ENCODE measurements around the gene CTRB1. TPM values are rescaled to one million over a fixed set of nuclear protein-coding genes. Genes with fewer than 3 reads are reported as not detected.

Gene CTRB1
- total RNA-seq, 1 donor from 2014 or later, result not detected

DNA sequence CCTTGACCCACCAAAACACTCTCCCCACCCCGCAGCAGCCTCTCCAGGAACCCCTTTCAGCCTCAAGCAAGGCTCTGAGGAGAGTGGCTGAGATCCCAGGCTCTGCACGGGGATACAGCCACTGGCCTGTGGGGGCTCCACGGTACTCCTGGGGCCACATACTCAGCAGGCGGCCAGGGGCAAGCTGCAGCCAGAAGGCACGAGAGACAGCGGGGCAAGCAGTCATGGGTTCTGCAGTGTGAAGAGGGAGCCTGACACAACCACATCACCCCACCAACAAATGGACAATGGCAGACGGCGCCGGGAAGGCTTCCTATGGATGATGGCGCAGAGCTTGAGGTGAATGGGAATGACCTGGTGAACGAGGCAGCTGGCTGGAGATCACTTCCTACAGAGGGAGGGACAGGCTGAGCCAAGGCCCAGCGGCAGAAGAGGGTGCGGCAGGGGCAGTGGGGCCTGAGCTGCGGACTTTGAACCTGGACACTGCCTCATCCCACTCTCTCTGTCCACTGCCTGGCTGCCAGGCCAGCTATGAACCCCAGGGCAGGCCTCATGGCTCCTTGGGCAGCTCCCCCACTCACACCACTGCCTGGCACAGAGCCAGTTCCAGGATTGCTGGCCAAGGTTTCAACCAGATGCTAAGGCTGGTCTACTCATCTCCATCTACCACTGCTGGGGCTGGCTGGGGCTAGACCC, 43.5 kb downstream of the CTRB1 start:
- H3K4me1 Mint-ChIP-seq, result peaks cover 57% of the 10 kb centered on the region
- no peak overlapping the region for H3K4me3 Mint-ChIP-seq
- H3K9me3 Mint-ChIP-seq, result no peaks in the 10 kb centered on the region
- TF ChIP-seq, protein P1, sequence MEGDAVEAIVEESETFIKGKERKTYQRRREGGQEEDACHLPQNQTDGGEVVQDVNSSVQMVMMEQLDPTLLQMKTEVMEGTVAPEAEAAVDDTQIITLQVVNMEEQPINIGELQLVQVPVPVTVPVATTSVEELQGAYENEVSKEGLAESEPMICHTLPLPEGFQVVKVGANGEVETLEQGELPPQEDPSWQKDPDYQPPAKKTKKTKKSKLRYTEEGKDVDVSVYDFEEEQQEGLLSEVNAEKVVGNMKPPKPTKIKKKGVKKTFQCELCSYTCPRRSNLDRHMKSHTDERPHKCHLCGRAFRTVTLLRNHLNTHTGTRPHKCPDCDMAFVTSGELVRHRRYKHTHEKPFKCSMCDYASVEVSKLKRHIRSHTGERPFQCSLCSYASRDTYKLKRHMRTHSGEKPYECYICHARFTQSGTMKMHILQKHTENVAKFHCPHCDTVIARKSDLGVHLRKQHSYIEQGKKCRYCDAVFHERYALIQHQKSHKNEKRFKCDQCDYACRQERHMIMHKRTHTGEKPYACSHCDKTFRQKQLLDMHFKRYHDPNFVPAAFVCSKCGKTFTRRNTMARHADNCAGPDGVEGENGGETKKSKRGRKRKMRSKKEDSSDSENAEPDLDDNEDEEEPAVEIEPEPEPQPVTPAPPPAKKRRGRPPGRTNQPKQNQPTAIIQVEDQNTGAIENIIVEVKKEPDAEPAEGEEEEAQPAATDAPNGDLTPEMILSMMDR (IDR thresholded peaks at IDR 0.05; ENCODE audit: unreplicated experiment), result no peak
- no peaks in the 10 kb centered on the region for H3K36me3 Mint-ChIP-seq
- no peak for DNase-seq (ENCODE audit: low spot score in 2 of 2, unreplicated experiment in 2 of 2)
- no peaks in the 10 kb centered on the region for H3K27me3 Mint-ChIP-seq (ENCODE audit: low read depth)
- H3K27ac Mint-ChIP-seq, result peak overlapping the region; percentile 28

- Mint-ChIP-seq H3K4me3 (peak overlapping the region; percentile 31), H3K4me1 (peaks cover 53% of the 10 kb centered on the region), H3K27me3 (ENCODE audit: low read depth) (no peaks in the 10 kb centered on the region), H3K36me3 (no peaks in the 10 kb centered on the region), H3K27ac (peak overlapping the region; percentile 28), H3K9me3 (no peaks in the 10 kb centered on the region)
- TF ChIP-seq, protein P1 (IDR thresholded peaks at IDR 0.05; ENCODE audit: unreplicated experiment), result no peak
- DNase-seq (ENCODE audit: low spot score in 2 of 2, unreplicated experiment in 2 of 2), result no peak
Measured at GRCh38 chr16:75262800-75263127, 44.0 kb downstream of the CTRB1 start.

DNA sequence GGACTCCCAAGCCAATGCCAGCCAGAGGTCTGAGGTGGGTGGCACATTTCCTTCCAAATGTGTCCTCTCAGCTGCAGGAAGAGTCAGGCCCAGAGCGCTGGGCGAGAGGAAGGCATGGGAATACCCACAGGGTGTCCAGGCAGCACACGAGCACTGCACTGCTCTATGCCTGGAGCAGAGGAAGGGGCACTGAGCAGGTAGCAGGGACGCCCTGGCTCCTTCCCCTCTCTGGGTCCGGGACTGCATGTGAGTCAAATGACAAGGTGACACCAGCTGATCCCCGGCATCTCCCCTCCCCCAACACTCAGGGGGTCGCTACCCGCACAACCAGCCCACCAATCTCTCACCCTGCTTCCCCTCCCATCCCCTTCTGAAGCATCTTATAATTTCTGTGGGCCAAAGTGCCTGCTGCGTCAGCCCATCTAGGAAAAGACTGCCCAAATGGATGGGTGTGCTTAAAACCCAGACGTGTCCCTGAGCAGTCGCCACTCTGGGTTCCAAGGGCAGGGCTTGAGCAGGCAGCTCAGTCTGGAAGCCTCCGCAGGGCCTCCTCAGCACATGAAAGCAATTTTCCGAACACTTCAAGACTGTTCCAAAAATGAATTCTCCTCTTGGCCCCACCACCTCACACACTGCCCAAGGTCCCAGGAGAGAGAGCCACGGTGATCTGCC, 44.6 kb downstream of the CTRB1 start:
- TF ChIP-seq, protein P1 (IDR thresholded peaks at IDR 0.05; ENCODE audit: unreplicated experiment), result no peak
- Mint-ChIP-seq H3K27me3 (ENCODE audit: low read depth) (no peaks in the 10 kb centered on the region), H3K27ac (peak overlapping the region; percentile 92), H3K4me3 (peak overlapping the region; percentile 81), H3K9me3 (no peaks in the 10 kb centered on the region), H3K4me1 (peaks cover 46% of the 10 kb centered on the region), H3K36me3 (no peaks in the 10 kb centered on the region)
- DNase-seq (ENCODE audit: low spot score in 2 of 2, unreplicated experiment in 2 of 2), result no peak

DNA sequence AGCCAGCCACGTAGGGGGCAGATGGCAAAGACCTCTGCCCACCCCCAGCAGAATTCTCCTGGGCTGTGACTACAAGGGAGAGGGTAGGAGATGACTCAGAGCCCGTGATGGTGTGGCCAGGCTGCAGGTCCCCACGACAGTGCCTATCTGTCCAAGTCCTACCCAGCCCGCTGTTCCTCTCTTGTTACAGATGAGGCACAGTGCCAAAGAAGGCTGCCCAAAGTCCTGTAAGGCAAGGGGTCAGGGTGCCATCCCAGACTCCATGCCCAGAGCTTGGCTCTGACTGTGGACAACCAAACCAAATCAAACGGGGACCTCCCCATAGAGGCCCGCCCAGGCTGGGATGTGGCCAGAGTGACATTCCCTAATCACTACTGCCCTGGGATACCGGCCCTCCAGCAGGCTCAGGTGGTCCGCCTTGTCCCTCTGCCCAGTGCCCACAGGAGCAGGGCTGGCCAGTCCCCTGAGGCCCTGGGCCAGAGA, 45.2 kb downstream of the CTRB1 start:
- Mint-ChIP-seq H3K27ac (peak overlapping the region; percentile 92), H3K9me3 (no peaks in the 10 kb centered on the region), H3K4me1 (peaks cover 41% of the 10 kb centered on the region), H3K36me3 (no peaks in the 10 kb centered on the region), H3K4me3 (peak overlapping the region; percentile 81), H3K27me3 (ENCODE audit: low read depth) (no peaks in the 10 kb centered on the region)
- DNase-seq (ENCODE audit: low spot score in 2 of 2, unreplicated experiment in 2 of 2), result no peak
- TF ChIP-seq, protein P1 (IDR thresholded peaks at IDR 0.05; ENCODE audit: unreplicated experiment), result no peak

DNA sequence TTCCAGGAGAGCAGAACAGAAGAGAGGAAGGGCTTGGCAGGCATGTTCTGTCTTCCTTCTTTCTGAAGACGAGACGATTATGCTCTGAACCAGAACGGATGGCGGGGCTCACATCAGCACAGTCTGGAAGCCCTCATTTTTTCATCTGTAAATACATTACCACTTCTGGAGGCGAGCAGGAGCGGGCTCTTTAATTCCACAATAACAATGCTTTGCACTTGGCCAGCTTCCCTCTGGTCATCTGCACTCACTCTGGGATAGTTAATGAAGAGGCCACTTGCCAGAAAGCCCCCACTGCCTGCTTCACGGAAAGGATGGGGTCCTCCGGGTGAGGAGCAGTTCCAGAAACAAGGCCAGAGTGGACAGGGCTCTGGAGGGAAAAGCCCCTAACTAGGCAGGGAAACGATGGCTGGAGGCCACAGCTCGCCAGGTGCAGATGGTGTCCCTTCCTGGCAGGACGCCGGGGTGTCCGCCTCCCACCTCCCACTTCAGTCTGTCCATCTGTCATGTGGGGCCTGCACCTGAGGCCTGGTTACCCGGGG, 45.7 kb downstream of the CTRB1 start:
- Mint-ChIP-seq H3K27ac (peak overlapping the region; percentile 92), H3K27me3 (ENCODE audit: low read depth) (no peaks in the 10 kb centered on the region), H3K9me3 (no peaks in the 10 kb centered on the region), H3K4me3 (peak overlapping the region; percentile 81), H3K36me3 (no peaks in the 10 kb centered on the region), H3K4me1 (peaks cover 43% of the 10 kb centered on the region)
- TF ChIP-seq, protein P1 (IDR thresholded peaks at IDR 0.05; ENCODE audit: unreplicated experiment), result no peak
- no peak for DNase-seq (ENCODE audit: low spot score in 2 of 2, unreplicated experiment in 2 of 2)
